ENCODE data around the gene NODAL. TPM values are rescaled to one million over a fixed set of nuclear protein-coding genes. Genes with fewer than 3 reads are reported as not detected.
A peak's percentile ranks its signal among the peaks of the same experiment; 100 is the strongest.
"Not testable (repeated sequence)": the region's sequence is repeated elsewhere in the genome, so short reads cannot be mapped to it uniquely, and the experiment has no call there.

The NODAL gene
- total RNA-seq, 1 experiment from 2014 or later, result 57.0 TPM

- H3K4me1 Mint-ChIP-seq, result peaks cover 43% of the 10 kb centered on the region
- H3K27ac Mint-ChIP-seq; DNase-seq (ENCODE audit: low spot score); POLR2A ChIA-PET; ATAC-seq; CTCF ChIA-PET; H3K27me3 Mint-ChIP-seq (ENCODE audit: low read depth); H3K4me3 Mint-ChIP-seq; H3K9me3 Mint-ChIP-seq: not testable (repeated sequence)
- H3K36me3 Mint-ChIP-seq, result peaks cover 11% of the 10 kb centered on the region
- peak; percentile 76 for TF ChIP-seq ZNF121 (CRISPR knock-in tag; IDR thresholded peaks at IDR 0.05)
Measured at GRCh38 chr10:70483872-70484271, 42.4 kb upstream of the NODAL start.

DNA sequence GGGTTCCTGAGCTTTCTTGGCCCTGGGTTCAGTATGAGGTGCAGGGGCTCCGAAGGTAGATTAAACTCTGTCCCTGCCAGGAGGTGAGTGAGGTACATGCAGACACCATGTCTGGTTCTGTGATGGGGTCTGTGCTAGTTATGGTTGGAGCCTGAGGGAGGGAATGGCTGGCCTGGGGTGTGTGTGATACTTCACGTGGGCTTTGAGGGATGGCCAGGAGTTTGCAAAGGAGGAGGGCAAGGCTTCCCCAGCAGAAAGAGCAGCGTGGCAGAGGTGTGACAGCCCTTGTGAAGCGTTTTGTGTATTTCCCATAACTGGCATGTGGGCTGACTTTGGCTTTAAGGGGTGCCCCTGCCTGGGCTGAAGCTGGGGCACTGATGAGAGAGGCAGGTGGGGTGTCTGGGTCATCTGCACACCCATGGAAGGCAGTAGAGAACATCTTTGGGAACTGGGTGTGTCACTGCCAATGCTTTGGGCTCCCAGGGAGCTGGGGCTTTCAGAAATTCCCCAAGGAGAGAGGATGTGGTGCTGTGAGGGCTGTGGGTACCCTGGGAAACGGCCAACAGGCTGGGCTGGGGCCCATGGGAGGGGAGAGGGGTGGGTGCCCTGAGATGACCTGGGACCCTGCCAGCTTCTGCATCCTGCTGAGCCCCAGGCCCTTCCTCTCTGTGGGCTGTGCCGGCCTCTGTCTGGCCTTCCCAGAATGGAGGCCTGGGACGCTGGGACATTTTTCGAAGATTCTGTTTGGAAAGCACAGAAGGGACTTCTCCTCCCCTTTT, 41.7 kb upstream of the NODAL start:
- Mint-ChIP-seq H3K4me1 (peaks cover 36% of the 10 kb centered on the region), H3K36me3 (peaks cover 11% of the 10 kb centered on the region), H3K27me3 (ENCODE audit: low read depth) (no peaks in the 10 kb centered on the region), H3K27ac (0 out of 2 replicates have a peak overlapping the region, but pooled peaks have one; percentile 39), H3K9me3 (no peaks in the 10 kb centered on the region), H3K4me3 (no peak overlapping the region)
- CTCF ChIA-PET, result no interaction called here
- POLR2A ChIA-PET, result no interaction called here
- TF ChIP-seq CBFB (CRISPR knock-in tag; IDR thresholded peaks at IDR 0.05; ENCODE audit: low read depth), result no peak
- no peak for TF ChIP-seq TP53 (CRISPR knock-in tag; IDR thresholded peaks at IDR 0.05)
- no peak for TF ChIP-seq KAT7 (CRISPR knock-in tag; IDR thresholded peaks at IDR 0.05; ENCODE audit: borderline replicate concordance)
- no peak for TF ChIP-seq ATF1 (CRISPR knock-in tag; IDR thresholded peaks at IDR 0.05)
- TF ChIP-seq ZNF317 (CRISPR knock-in tag; IDR thresholded peaks at IDR 0.05; ENCODE audit: borderline replicate concordance, low read depth), result no peak
- no peak for TF ChIP-seq SMAD3 (CRISPR knock-in tag; IDR thresholded peaks at IDR 0.05; ENCODE audit: borderline replicate concordance)
- TF ChIP-seq, protein P1, sequence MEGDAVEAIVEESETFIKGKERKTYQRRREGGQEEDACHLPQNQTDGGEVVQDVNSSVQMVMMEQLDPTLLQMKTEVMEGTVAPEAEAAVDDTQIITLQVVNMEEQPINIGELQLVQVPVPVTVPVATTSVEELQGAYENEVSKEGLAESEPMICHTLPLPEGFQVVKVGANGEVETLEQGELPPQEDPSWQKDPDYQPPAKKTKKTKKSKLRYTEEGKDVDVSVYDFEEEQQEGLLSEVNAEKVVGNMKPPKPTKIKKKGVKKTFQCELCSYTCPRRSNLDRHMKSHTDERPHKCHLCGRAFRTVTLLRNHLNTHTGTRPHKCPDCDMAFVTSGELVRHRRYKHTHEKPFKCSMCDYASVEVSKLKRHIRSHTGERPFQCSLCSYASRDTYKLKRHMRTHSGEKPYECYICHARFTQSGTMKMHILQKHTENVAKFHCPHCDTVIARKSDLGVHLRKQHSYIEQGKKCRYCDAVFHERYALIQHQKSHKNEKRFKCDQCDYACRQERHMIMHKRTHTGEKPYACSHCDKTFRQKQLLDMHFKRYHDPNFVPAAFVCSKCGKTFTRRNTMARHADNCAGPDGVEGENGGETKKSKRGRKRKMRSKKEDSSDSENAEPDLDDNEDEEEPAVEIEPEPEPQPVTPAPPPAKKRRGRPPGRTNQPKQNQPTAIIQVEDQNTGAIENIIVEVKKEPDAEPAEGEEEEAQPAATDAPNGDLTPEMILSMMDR (IDR thresholded peaks at IDR 0.05), result no peak
- TF ChIP-seq GTF2I (CRISPR knock-in tag; conservative IDR thresholded peaks at IDR 0.05), result no peak
- no peak for DNase-seq (ENCODE audit: low spot score)
- no peak for ATAC-seq

DNA sequence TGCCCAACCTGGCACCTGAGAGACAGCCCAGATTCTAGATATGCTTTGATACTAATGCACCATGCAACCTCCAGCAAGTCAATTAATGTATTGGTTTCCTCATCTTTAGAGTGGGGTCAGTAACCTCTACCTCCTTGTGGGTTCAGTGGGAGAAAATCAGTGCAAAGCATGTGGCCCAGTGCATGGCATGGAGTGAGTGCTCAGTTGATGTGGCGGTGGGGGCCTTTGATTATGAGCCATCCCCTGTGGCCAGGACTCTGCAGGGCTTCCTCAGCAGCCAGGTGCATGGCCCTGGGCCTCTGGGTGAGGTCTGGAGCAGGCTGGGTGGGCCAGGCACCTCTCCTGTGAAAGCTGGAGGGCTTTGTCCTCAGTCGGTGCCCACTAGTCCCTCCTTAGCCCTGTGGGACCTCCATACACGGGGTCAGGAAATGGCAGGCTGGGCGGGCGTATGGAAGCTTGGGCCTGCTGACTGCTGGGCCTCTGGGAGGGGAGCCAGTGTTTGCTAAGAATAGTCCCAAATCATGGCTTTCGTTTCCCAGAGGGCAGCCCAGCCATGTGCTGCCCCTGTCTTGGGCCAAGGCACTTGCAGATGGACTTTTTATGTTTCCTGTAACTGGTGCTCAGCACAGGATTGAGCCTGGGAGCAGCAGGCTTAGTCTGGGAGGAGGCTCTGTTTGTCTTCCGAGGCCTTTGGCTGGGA, 40.5 kb upstream of the NODAL start:
- no peaks in the 10 kb centered on the region for H3K27me3 Mint-ChIP-seq (ENCODE audit: low read depth)
- no peak for ATAC-seq
- POLR2A ChIA-PET, result no interaction called here
- DNase-seq (ENCODE audit: low spot score), result no peak
- H3K9me3 Mint-ChIP-seq, result no peaks in the 10 kb centered on the region
- H3K4me1 Mint-ChIP-seq, result peaks cover 44% of the 10 kb centered on the region
- peaks cover 11% of the 10 kb centered on the region for H3K36me3 Mint-ChIP-seq
- H3K27ac Mint-ChIP-seq, result no peak overlapping the region; the same call in 1 of the 2 replicates
- H3K4me3 Mint-ChIP-seq, result no peak overlapping the region
- CTCF ChIA-PET, result interaction anchor here (0.8 to 5.5 kb wide), 3 partner anchors 21 to 59 kb away, joined by 3 to 30 read pairs (median 4); no protein-coding TSS in a partner anchor
- TF ChIP-seq JAZF1 (CRISPR knock-in tag; IDR thresholded peaks at IDR 0.05) (no peak), SOX15 (CRISPR knock-in tag; IDR thresholded peaks at IDR 0.05) (no peak), GABPB1 (CRISPR knock-in tag; IDR thresholded peaks at IDR 0.05) (no peak), NFE2L1 (CRISPR knock-in tag; IDR thresholded peaks at IDR 0.05) (no peak), ELF4 (CRISPR knock-in tag; IDR thresholded peaks at IDR 0.05; ENCODE audit: low read depth) (no peak), ESRRA (CRISPR knock-in tag; IDR thresholded peaks at IDR 0.05; ENCODE audit: borderline replicate concordance) (no peak), FOXP4 (CRISPR knock-in tag; IDR thresholded peaks at IDR 0.05) (no peak), ZNF396 (CRISPR knock-in tag; IDR thresholded peaks at IDR 0.05; ENCODE audit: borderline replicate concordance) (no peak)
- TF ChIP-seq, protein P2, sequence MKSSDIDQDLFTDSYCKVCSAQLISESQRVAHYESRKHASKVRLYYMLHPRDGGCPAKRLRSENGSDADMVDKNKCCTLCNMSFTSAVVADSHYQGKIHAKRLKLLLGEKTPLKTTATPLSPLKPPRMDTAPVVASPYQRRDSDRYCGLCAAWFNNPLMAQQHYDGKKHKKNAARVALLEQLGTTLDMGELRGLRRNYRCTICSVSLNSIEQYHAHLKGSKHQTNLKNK (CRISPR knock-in tag; IDR thresholded peaks at IDR 0.05), result no peak
- TF ChIP-seq, protein P3, sequence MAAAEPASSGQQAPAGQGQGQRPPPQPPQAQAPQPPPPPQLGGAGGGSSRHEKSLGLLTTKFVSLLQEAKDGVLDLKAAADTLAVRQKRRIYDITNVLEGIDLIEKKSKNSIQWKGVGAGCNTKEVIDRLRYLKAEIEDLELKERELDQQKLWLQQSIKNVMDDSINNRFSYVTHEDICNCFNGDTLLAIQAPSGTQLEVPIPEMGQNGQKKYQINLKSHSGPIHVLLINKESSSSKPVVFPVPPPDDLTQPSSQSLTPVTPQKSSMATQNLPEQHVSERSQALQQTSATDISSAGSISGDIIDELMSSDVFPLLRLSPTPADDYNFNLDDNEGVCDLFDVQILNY (CRISPR knock-in tag; IDR thresholded peaks at IDR 0.05), result no peak
- TF ChIP-seq, protein P4, sequence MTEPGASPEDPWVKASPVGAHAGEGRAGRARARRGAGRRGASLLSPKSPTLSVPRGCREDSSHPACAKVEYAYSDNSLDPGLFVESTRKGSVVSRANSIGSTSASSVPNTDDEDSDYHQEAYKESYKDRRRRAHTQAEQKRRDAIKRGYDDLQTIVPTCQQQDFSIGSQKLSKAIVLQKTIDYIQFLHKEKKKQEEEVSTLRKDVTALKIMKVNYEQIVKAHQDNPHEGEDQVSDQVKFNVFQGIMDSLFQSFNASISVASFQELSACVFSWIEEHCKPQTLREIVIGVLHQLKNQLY (CRISPR knock-in tag; IDR thresholded peaks at IDR 0.05), result no peak
- TF ChIP-seq, protein P5, sequence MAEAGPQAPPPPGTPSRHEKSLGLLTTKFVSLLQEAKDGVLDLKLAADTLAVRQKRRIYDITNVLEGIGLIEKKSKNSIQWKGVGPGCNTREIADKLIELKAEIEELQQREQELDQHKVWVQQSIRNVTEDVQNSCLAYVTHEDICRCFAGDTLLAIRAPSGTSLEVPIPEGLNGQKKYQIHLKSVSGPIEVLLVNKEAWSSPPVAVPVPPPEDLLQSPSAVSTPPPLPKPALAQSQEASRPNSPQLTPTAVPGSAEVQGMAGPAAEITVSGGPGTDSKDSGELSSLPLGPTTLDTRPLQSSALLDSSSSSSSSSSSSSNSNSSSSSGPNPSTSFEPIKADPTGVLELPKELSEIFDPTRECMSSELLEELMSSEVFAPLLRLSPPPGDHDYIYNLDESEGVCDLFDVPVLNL (CRISPR knock-in tag; IDR thresholded peaks at IDR 0.05; ENCODE audit: borderline replicate concordance, low read depth), result no peak

Measured in WTC11 (cell line).